HL-60 (cell line): ENCODE data around the gene AQP12B.

ENCODE experiments used
- POLR2AphosphoS5 ChIP-seq: IDR thresholded peaks from 2 replicates; pipeline ENCODE4 v1.6.1; 2012; ENCODE audit warnings: low read depth
- SPI1 ChIP-seq: IDR thresholded peaks from 2 replicates; pipeline ENCODE4 v1.6.1; 2012; ENCODE audit warnings: low read depth, mild to moderate bottlenecking, borderline replicate concordance
- TF ChIP-seq, protein P1 (sequence below): IDR thresholded peaks from one replicate; pipeline ENCODE4 v1.5.1; 2011; ENCODE audit warnings: low read length, control low read depth, inconsistent platforms; ENCODE audit not compliant: insufficient read depth

DNA sequence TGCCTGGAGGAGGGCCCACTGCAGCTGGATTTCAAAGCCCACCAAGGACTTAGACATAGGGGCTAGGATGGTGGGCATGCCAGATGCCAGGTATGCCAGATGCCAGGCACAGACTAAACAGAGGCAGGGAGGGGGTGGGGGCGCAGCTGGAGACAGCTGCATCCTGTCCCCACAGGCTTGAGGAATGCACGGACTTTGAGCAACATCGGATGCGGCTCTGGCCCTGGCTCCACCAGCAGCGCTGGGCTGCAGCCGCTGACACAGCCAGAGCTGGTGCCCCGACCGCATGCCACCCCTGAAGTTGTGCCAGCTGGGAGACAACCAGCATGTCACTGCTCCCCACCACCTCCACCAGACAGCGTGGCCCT lies 48.5 kb upstream of the AQP12B start:
- TF ChIP-seq POLR2AphosphoS5 (no peak), SPI1 (no peak)
- TF ChIP-seq, protein P1, sequence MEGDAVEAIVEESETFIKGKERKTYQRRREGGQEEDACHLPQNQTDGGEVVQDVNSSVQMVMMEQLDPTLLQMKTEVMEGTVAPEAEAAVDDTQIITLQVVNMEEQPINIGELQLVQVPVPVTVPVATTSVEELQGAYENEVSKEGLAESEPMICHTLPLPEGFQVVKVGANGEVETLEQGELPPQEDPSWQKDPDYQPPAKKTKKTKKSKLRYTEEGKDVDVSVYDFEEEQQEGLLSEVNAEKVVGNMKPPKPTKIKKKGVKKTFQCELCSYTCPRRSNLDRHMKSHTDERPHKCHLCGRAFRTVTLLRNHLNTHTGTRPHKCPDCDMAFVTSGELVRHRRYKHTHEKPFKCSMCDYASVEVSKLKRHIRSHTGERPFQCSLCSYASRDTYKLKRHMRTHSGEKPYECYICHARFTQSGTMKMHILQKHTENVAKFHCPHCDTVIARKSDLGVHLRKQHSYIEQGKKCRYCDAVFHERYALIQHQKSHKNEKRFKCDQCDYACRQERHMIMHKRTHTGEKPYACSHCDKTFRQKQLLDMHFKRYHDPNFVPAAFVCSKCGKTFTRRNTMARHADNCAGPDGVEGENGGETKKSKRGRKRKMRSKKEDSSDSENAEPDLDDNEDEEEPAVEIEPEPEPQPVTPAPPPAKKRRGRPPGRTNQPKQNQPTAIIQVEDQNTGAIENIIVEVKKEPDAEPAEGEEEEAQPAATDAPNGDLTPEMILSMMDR: no peak
